Activated CD8-positive, alpha-beta memory T cell treated with anti-CD3 and anti-CD28 coated beads, Interleukin-2, amount 50 U/mL, for 48 hours (primary cell): ENCODE measurements around the gene NCAPH2.
"Not testable (repeated sequence)": the region's sequence is repeated elsewhere in the genome, so short reads cannot be mapped to it uniquely, and the experiment has no call there.

Experiments
- DNase-seq: peaks from one replicate; pipeline ENCODE4 v3.0.0-alpha.2; 2020

The NCAPH2 gene

DNA sequence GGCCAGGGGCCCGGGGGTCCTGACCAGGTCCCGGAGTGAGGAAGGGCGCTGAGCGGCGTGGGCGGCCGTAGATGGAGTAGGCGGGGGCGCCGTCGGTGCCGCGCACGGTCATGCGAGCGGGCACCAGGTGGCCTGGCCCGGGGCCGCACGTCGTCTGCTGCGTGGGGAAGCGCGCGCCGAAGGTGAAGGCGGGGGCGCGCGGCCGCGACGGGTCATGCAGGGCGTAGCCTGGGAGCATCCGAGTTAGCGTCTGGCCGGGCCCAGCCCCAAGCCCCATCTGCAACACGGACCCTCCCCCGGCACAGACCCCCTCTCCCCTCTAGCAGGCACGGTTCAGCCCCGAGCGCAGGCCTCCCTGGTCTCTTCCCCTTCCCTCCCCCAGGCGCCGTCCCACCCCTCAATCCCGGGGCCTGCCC lies 23.5 kb downstream of the NCAPH2 start:
- peak; percentile 88 for DNase-seq

DNA sequence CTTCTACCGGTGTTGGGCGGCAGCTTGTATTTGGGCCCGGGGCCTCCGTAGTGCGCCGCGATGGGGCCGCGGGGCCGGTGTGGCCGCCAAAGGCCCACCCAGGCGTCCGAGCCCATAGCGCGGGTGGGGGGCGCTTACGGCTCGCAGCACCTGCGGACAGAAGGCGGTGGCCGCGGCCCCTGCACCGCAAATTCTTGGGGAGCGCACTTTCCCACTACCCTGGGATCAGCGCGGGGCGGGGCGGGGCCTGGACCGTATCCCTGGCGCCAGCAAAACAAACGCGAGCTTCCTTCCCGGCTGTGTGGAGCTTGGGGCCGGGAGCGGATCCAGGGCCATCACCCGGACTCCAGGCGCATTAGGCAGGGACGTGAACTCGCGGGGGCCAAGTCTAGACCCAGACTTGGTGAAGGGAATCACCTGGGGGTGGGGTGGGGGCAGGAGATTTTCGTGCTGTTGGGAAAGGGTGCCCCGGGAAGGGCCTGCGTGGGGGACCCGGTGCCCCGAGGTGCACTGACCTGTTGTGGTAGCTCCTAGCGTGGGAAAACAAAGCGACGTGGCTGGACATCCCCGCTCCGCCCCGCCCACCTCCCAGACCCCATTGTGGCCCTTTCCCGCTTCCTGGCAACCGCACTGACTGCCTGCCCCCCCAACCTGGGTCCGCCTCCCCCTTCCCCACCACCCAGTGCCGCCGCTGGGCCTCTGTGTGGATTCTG lies 24.1 kb downstream of the NCAPH2 start:
- DNase-seq: peak; percentile 67

DNA sequence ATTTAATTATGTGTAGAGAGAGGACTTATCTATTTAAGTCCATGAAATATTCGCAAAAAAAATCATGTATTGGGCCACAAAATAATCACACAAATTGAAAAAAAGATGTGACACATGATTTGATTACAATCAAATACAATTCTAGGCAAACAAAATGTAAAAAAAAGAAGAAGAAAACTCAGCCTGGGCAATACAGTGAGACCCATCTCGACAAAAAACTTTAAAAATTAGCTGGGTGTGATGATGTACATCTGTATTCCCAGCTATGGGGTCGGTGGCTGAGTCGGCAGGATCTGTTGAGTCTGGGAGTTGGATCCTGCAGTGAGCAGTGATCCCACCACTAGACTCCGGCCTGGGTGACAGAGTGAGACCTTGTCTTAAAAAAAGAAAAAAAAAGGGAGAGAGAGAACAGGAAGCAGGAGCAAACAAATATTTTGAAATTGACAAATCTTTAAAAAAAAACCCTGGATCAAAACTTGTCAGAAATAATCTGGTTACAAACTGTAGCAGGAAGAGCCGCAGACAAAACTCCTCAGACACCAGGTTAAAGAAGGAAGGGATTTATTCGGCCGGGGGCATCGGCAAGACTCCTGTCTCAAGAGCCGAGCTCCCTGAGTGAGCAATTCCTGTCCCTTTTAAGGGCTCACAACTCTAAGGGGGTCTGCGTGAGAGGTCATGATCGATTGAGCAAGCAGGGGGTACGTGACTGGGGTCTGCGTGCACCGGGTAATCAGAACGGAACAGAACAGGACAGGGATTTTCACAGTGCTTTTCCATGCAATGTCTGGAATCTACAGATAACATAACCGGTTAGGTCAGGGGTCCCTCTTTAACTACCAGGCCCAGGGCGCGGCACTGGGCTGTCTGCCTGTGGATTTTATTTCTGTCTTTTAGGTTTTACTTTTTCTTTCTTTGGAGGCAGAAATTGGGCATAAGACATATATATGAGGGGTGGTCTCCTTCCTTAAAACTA lies 25.1 kb downstream of the NCAPH2 start:
- no peak for DNase-seq

DNA sequence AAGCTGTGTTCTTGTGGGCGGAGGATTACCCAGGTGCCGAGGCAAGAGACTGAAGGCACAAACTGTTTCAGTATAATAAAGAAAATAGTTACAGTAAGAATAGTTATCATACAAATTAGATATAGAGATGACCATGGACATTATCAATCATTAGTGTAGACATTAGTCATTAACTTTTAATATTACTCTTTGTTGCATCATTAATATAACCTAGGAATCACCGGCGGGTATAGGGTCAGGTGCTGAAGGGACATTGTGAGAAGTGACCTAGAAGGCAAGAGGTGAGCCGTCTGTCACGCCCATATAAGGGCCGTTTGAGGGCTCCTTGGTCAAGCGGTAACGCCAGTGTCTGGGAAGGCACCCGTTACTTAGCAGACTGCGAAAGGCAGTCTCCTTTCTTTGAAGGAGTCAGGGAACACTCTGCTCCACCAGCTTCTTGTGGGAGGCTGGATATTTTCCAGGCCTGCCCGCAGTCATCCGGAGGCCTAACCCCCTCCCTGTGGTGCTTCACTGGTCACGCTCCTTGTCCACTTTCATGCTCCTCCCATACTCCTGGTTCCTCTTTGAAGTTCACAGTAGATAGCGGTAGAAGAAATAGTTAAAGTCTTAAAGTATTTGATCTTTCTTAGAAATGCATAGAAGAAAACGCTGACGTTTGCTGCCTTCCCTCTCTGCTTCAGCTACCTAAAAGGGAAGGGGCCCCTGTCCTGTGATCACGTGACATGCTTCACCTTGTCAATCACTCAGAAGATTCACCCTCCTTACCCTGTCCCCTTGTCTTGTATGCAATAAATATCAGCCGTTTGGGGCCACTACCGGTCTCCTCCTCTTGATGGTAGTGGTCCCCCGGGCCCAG lies 26.1 kb downstream of the NCAPH2 start:
- not testable (repeated sequence) for DNase-seq

DNA sequence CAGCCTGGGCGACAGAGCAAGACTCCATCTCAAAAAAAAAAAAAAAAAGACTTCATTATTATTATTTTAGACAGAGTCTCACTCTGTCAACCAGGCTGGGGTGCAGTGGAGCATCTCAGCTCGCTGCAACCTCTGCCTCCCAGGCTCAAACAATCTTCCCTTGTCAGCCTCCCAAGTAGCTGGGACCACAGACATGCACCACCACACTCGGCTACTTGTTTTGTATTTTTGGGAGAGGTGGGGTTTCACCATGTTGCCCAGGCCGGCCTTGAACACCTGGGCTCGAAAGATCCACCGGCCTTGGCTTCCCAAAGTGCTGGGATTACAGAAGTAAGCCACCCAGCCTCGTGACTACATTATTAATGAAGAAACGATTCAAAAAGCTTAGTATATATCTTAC lies 27.1 kb downstream of the NCAPH2 start:
- DNase-seq: no peak

DNA sequence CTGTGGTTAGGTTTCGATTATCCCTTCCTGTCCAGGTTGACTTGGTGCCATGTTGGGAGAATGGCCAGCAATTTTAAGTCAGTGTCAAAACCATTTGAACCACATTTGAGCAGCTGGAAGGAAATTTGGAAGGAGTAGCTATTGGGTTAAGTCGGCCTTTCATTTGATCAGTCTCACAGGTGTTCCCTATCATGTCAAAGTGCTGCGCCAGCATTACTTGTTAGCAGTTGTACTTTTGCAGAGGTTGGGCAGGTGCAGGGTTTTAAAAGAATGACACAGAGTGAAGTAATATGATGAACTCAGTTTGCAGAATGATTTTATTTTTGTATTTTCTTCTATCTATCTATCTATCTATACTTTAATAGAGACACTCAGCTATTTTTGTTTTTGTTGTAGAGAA lies 28.2 kb downstream of the NCAPH2 start:
- no peak for DNase-seq

DNA sequence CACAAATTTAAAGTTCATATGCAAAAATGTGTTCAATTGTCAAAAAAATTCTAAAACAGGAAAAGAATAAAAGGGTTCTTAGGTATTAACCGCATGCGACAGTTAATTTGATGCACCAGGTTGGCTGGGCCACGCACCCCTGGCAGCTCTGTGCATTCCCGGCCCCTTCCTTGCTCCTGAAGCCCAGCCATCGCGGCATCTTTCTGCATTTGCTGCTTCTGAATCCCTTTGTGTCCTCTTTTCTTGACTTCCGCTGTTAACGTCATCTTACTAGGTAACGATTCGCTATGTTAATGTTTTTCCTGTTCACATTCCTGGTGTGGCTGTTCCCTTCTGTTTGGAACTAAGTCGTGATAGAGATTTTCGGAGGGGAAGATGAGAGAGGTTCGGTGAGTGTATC lies 29.7 kb downstream of the NCAPH2 start:
- no peak for DNase-seq

DNA sequence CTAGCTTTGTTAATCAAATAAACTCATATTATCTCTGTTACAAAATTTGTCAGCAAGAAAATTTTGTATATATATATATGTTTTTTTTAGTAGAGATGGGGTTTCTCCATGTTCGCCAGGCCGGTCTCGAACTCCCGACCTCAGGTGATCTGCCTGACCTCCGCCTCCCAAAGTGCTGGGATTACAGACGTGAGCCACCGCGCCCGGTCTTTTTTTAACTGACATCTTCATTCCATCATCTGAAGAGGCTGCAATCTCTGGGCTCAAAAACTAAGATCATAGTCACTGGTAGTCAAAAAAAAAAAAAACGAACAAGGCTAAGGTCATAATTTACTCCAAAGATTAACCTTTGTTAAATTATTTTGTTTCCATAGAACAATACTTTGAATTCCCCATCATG lies 32.4 kb downstream of the NCAPH2 start:
- no peak for DNase-seq

DNA sequence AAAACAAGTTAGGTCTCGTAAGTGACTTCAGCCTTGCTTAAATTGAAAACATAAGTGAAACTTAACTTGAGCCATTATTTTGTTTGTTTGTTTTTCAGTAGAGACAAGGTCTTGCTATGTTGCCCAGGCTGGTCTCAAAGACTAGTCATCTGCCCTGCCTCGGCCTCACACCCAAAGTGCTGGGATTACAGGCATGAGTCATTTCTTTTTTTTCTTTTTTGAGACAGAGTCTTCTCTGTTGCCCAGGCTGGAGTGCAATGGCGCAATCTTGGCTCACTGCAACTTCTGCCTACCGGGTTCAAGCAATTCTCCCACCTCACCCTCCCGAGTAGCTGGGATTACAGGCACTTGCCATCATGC lies 33.6 kb downstream of the NCAPH2 start:
- DNase-seq: not testable (repeated sequence)

DNA sequence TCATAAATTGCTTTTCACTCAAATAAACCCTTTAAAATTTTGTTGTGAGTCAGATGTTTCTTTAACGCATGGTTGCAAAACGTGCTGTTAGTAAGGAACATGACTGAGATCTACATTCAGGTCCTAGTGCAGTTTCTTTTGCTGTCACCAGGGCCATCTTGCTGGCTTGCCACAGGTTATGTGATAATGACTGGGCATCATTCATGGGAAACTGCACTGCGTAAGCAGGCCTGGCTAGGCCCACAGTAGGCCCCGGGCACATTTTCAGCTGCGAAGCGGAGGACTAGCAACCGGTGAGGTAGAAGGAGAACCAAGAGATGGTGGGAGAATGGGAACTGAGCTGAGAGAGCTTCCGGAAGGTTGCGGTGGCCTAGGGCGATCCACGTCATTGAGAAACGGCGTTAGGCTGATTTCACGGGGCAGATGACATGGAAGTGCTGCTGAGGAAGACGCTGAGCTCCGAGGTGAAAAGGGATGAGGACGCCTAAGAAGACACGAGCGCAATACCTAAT lies 34.4 kb downstream of the NCAPH2 start:
- peak; percentile 77 for DNase-seq

DNA sequence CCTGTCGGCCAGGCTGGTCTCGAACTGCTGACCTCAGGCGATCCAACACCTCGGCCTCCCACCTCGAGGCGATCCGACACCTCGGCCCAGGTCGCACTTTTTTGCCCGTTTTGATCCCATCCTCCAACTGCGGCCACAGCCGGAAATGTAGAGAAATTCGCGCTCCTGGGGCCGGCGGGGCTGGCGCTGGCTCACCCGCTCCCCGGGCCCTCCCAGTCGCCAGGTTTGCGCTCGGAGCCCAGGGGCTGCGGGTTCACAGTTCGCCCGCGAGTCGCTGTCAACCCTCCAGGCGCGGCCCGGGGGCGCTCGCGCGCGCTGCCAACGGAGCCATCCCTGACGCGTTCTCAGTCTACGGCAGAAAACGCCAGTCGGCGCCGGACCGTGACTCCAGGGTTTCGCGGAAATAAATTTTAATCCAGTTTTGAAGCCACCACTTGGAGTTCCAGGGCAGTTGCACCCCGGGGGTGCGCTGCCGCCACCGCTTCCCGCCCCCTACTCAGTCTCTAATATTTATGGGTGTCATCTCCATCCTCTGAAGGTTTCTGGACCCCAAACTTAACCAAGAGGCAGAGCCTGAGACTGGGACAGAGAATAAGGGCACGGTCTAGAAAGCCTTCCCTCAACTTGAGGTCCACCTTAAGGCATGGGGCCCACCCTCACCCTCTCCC lies 36.2 kb downstream of the NCAPH2 start:
- peak; percentile 93 for DNase-seq

DNA sequence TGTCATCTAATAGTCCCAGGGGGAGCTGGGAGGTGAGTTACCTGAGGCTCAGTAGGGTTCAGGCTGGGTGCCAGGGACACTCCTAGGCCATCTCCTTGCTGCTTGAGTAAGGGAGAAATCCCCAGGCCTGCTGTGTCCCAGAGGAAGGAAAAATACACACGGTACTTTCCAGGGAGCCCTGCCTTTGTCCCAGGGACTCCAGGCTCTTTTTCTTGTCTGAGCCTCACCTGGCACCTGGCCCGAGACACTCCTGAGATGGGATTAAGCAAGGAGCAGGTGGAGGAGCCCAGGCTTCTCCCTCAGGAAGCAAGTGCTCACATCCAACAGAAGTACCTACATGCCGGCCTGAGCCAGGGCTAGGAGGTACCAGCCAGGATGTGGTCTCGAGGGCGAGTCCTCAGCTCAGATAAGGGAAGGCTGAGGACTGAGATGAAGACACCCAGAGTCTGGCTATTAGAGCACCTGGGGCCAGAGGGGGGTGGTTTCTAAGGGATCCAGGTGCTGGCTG lies 36.8 kb downstream of the NCAPH2 start:
- DNase-seq: peak; percentile 72

DNA sequence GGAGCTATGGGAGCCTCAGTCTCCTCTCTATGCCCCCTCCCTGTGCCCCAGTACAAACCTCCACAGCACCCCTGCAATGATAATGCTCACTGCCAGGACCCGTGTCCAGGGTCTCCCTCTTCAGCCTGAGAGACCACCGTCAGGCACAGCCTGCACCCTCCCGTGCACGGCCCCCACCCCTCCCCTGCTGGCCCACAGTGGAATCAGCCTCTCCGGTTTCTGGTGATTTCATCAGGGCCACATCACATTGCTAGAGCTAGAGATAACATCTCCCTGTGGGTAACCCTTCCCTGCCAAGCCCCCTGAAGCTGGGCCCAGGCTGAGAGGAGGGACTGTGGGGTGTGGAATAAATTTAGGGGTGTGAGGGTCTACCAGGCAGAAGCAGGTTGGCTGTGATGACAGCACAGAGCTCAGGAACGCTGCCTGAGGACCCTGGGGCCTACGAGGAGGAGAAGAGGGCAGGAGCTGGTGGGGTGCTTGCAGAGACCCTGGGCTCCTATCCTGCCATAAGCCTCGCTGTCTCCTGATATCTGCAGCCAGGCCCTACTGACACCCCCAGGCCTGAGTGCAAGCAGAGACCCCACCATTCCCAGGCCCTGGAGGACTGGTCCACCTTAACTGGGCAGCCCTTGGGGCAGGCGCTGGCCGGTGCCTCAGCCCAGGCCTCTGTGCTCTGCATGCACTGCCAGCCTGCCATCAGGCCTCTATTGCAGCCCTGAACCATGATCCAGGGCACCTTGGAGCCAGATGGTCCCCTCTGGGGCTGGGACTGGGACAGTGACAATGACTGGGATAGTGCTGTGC lies 37.7 kb downstream of the NCAPH2 start, which contains the start of gene KLHDC7B:
TSS of gene KLHDC7B (plus strand) at position 378 of the 804 bp plus-strand sequence. CDS start at position 723, 345 bp downstream.
- peak; percentile 75 for DNase-seq

DNA sequence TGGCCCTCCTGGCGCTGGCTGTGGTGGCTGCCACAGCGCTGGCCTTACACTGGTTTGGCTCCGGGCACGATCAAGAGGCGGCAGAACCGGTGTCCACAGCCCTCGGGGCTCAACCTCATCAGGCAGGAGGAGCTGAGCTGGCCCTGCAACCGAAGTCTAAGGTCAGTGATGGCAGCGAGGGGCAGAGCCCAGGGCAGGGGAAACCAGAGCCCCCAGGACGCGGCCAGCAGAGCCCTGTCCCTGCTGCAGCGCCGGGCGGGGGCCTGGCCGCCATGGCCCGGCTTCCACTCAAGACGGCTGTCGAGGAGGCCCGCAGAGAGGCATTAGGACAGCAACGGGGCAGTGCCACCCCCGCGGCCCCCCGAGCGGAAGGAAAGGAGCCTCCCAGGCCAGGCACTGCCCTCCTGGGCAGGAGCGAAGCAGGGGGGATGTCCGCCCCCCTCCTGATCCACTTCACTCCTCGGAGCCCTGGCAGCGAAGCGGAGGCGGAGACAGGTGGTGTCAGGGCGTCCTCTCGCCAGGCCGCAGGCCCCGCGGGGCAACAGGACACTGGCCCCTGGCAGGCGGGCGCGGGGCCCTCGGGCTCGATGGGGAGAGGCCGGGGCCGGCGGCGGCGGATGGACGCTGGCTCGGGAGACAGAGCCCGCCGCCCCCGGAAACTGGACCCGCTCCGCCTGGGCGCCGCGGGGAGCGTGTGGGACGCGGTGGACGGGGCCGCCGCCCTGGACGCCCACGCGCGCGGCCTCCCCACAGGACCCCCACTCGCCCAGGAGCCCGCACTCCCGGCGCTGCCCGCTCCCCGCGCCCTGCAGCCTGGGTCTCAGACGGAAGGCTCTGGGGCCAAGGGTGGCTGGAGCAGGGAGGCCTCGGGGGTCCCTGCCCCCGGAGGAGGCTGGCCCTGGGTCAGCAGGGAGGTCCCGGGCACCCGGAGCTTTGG lies 38.6 kb downstream of the NCAPH2 start:
- no peak for DNase-seq

DNA sequence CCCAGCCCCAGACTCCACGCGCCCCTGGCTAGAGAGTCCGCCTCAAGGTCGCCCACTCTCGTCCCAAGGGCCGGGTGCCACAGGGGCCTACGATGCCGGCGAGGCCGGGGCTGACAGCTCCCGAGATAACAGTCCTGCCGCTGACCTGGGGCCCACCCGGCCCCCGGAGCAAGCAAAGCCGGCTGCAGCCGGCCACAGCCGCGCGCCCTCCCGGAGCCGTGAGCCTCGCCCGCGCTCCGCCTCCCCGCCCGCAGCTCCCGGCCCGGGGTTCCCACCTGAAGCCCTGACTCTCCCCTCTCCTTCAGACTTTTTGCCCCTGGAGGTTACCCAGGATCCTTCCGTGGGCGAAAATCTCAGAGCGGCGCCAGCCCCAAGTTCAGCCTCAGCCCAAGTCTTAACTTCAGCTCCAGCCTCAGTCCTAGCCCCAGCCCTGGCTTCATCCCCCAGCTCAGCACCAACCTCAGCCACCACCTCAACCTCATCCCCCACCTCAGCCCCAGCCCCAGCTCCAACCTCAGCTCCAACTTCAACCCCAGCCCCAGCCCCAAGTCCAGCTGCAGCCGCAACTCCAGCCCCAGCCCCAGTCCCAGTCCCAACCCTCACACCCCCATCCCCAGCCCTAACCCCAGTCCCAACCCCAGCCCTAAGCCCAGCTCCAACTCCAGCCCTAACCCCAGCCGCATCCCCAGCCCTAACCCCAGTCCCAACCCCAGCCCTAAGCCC lies 39.4 kb downstream of the NCAPH2 start:
- DNase-seq: no peak

DNA sequence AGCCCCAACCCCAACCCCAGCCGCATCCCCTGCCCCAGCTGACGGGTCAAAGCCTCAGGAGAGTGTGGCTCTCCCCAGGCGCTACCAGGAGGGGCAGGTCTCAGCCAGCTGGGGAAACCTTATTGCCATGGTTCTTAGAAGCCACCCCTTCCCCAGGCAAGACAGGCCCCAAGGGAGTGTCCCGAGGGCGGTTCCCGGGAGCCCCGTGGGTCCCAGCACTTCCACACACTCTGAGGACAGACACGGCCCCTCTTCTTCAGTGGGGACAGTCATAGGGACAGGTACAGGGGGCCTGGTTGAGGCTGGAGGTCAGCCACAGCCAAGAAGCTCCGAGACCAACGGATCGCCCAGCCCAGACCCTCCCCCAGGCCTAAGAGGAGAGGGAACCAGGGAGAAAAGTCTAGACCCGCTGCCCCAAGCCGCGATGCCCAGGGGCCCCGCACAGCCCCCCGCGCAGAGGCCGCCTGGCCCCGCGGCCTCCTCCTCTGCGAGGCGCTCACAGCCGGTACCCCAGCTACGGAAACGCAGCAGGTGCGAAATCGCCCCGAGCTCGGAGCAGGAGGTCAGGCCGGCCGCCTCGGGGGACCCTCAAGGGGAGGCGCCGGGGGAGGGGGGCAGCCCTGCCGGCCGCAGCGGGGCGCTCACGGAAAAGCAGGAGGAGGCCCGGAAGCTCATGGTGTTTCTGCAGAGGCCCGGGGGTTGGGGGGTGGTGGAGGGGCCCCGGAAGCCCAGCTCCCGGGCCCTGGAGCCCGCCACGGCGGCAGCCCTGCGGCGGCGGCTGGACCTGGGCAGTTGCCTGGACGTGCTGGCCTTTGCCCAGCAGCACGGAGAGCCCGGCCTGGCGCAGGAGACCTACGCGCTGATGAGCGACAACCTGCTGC lies 40.3 kb downstream of the NCAPH2 start:
- peak; percentile 83 for DNase-seq

DNA sequence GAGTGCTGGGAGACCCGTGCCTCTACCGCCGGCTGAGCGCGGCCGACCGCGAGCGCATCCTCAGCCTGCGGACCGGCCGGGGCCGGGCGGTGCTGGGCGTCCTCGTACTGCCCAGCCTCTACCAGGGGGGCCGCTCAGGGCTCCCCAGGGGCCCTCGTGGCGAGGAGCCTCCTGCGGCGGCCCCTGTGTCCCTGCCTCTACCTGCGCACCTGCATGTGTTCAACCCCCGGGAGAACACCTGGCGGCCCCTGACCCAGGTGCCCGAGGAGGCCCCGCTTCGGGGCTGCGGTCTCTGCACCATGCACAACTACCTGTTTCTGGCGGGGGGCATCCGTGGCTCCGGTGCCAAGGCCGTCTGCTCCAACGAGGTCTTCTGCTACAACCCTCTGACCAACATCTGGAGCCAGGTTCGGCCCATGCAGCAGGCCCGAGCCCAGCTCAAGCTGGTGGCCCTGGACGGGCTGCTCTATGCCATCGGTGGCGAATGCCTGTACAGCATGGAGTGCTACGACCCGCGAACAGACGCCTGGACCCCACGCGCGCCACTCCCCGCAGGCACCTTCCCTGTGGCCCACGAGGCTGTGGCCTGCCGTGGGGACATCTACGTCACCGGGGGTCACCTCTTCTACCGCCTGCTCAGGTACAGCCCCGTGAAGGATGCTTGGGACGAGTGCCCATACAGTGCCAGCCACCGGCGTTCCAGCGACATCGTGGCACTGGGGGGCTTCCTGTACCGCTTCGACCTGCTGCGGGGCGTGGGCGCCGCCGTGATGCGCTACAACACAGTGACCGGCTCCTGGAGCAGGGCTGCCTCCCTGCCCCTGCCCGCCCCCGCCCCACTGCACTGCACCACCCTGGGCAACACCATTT lies 41.1 kb downstream of the NCAPH2 start:
- no peak for DNase-seq
